Limb (tissue), 2 donors: ENCODE results near the gene HEATR5B.
A peak's percentile ranks its signal among the peaks of the same experiment; 100 is the strongest.
"Not testable (repeated sequence)": the region's sequence is repeated elsewhere in the genome, so short reads cannot be mapped to it uniquely, and the experiment has no call there.

Experiments
- DNase-seq, 2 donors: peaks; one replicate each; pipeline ENCODE4 v3.0.0-alpha.2; 2016; ENCODE audit errors: extremely low spot score in 2 of 2

Gene HEATR5B

DNA sequence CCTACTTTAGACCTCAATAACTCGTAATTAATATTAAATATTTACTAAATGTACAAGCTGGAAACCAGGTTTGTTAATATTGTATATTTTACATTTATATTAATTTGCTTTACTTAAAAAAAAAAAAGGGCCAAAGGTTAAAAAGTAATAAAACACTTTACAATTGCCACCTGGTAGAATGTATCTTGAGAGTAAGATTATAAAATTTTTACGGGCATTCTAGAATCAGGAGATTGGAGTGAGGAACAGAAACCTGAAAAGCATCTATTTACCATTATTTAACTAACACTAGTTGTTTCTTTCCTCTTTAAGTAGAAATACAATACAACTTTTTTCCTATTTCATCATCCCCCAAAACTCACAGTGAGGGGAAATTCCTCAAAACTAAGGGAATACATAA is 102.3 kb downstream of the HEATR5B start:
- no peak for DNase-seq

DNA sequence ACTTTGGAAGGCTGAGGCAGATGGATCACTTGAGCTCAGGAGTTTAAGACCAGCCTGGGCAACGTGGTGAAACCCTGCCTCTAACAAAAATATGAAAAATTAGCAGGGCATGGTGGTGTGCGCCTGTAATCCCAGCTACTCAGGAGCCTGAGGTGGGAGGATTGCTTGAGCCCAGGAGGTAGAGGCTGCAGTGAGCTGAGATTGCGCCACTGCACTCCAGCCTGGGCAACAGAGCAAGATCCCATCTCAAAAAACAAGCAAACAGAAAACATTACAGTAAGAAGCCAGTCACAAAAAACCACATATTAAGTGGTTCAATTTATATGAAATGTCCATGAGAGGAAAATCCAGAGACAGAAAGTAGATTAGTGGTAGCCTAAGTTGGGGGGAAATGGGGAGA is 105.2 kb downstream of the HEATR5B start:
- DNase-seq: not testable (repeated sequence)

DNA sequence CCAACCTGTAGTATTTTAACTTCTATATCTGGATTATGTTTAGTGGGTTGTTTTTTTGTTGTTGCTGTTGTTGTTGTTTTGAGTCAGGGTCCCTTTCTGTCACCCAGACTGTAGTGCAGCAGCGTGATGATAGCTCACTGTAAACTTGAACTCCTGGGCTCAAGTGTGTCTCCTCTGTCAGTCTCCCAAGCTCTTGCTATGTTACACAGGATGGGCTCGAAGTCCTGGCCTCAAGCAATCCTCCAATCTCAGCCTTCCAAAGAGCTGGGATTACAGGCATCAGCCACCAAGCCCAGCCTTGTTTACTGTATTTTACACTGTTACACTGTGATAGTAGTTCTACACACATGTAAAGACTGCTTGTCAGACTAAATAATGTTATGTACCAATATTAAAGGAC is 108.1 kb downstream of the HEATR5B start:
- DNase-seq: no peak

DNA sequence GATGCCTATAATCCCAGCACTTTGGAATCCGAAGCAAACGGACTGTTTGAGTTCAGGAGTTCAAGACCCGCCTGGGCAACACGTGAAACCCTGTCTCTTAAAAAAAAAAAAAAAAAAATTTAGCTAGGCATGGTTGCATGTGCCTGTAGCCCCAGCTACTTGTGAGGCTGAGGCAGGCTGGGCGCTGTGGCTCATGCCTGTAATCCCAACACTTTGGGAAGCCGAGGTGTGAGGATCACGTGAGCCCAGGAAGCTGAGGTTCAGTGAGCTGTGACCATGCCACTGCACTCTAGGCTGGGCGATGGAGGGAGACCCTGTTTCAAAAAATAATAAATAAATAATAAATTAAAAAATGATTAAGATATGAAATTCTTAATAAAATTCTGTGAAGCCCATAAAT is 108.9 kb downstream of the HEATR5B start:
- DNase-seq: no peak

DNA sequence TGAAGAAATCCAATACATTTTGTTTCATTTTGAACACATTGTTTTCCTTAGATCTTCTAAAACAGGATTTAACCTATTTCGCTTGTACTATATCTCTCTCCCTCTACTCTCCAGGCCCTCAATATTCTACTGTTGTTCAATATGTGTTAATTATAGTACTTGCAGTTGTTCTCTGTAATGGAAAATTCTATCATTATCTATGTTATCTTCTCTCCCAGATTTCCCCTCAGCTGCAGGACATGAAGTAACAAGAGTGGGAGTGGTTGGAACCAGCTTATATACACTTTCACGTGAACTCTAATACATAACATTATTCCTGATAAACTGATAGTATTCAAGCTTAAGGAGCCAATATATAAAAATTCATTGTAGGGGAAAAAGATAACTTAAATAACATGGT is 110.9 kb downstream of the HEATR5B start:
- DNase-seq: no peak

DNA sequence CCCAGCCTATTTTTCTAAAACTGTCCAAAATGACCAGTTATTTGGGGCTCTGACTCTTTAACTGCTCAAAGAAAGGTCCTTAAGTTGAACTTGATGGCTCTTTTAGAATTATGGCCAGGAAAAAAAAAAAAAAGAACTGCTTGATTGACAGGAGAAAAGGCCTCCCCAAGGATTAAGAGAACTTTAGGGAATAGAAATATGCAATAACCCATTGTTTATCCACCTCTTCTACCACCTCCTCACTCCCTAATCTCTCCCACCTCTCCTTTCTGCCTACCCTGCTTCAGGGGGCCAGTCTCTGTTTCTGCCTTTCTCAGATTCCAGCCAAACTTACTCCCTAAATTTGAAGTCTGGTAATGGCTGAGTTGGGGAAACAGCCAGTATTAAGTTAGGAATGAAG is 112.2 kb downstream of the HEATR5B start:
- DNase-seq: no peak

DNA sequence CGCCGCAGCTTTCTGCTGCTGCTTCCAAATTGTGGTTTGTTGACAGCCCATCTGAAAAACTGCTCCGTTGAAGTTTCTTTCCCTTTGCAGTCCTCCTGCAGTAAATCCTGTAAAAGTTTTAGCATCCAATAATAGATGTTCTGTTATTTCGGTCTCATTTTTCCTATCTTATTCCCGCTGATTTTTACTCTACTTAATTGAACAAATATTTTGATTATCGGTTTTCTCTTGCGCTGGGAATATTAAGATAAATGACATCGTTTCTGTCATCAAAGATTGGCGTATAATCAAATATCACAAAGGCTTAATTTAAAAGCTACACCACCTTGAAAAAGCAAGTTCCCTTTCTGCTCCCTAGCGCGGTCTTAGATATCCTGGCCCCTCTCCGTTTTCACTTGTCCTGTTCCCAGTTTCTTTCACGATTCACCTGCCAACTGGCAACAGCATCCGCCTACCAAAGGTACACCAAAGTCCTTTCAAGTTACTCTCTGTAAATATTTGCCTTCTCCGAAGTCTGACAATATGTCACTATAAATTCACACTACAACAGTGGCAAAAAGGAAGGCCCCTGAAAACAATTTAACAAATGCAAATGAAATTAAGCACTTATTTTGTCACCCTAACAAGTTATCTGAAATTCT is 116.8 kb downstream of the HEATR5B start:
- DNase-seq: no peak

DNA sequence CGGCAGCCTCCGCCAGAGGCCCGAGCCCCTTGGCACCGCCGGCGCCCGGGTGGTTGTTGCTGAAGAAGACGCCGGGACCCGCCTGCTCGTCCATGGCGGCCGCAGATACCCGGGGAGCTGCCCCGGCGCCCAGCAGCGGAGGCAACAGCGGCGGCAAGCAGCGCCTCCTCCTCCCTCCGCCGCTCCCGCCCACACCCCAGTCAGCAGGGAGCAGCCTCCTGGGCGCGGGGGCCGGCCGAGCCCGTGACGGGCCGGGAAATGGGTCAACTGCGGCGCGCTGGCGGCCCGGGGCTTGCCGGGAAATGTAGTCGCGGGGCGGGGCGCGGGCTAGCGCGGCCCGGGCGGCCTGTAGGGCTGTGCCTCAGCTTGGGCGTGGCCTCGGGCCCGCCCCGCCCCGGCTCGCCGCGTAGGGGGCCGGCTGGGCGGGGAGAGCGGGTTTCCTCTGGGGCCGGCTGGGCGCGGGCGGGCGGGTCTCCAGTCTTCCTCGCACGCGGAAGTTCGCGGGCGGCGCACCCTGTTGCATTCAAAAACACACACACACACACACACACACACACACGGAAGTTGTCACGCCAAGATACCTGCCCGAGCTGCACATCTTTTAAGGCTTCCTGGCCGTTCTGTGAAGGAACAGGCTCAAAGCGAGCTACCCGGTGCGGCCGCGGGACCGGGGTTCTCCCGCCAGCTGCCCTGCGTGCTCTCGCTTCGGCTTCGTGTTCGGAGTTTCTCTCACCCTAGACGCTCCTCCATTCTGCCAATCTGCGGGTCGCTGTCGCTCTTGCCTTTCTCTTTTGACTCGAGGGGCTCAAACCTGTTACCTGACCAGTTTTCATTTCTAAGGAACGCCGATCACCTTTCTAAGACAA is 117.6 kb downstream of the HEATR5B start, which contains the start of gene STRN:
Gene STRN (minus strand): TSS at position 167 of the 866 bp plus-strand sequence. CDS start 73 bp downstream, at position 94.
- peak; percentile 96 to 98 for DNase-seq

DNA sequence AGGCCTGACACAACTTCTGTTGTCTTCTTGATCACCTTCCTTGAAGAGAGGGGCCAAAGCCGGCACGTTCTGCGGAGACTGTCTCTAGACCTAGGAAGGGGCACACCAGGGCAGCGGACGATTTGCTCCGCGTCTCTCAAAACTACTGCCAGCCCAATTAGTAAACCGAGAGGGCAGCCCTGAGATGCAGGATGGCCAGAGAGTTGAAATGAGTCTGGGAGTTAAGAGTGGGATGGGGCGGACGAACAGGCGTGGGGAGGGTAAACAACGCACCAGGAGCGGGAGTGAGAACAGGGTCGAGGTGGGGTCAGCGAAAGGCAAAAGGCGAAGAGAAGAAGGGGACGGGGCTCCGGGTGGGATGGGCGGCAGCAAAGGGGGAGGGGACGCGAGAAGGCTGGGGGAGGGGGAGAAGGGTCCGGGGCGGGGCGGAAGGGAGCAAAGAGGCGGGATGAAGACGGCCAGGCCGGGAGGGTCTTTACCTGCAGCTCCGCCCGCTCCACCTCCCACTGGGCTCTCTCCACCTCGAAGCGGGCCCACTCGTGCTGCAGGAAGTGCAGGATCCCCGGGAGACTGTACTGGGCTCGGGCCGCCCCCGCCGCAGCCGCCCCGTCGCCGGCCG is 118.3 kb downstream of the HEATR5B start:
- peak; percentile 60 to 82 for DNase-seq

DNA sequence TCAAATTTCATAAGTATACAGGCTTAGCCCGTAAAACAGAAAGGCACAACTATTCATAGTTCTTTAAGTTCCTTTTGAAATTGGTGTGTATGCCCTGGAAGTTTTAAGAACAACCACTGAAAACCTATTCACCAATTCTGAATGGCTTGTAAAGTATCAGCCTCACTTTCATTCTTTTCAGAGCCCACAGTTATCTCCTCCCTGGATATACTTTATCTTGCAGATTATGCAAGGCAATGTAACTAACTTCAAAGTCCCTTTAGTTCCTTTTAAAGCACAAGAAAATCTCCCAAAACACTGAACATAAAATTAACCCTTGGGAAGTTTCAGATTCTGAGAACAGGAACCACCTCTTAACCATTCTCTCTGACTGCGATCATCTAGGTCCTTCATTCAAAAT is 119.0 kb downstream of the HEATR5B start:
- no peak for DNase-seq

DNA sequence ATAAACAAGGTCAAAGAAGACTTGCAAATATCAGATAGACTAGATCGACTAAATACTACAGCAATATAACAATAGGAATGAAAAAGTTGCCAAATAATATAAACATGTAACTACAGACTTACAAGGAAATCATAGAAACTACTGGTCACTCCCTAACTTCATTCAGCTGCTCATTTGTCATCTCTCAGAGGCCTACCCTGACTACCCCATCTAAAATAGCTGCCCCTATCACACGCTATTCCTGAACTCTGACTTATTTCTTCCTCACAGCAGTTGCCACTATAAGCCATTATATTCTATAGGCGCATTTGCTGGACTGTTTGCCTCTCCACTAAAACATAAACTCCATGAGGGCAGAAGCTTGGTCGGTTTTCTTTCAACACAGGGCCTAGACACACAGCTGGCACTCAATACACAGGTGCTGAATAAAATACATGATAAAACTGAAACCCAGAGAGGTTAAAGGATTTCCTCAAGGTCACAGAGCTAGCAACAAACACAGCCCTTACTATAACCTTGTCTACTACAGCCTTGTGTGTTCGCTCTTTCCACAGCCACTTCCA is 119.6 kb downstream of the HEATR5B start:
- no peak for DNase-seq

DNA sequence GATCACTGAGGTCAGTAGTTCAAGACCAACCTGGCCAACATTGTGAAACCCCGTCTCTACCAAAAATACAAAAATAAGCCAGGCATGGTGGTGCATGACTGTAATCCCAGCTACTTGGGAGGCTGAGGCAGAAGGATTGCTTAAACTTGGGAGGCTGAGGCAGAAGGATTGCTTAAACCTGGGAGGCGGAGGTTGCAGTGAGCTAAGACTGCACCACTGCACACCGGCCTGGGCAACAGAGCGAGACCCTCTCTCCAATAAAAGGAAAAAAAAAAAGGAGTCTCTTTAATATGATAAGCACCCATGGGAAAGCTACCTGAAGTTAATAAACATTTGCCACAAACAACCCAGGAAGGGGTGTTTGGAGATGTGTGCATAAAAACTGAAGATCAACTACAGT is 120.4 kb downstream of the HEATR5B start:
- no peak for DNase-seq

DNA sequence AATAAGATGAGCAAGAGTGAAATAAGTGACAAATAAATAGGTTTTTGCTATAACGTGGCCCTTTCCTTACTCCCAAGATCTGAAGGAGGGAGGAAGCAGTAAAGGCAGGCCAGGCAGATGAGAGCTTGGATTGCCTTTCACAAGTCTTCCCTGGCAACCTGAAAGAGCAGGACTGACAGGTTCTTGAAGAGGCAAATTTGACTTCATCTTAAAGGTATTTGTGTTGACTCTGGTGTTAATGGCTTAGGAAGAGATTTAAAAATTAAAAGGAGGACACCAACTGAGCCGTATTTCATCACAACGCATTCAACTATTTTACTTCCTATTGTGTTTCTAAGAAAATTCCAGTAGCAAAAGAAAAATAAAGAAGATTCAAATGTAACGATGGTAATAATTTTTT is 121.1 kb downstream of the HEATR5B start:
- DNase-seq: no peak

DNA sequence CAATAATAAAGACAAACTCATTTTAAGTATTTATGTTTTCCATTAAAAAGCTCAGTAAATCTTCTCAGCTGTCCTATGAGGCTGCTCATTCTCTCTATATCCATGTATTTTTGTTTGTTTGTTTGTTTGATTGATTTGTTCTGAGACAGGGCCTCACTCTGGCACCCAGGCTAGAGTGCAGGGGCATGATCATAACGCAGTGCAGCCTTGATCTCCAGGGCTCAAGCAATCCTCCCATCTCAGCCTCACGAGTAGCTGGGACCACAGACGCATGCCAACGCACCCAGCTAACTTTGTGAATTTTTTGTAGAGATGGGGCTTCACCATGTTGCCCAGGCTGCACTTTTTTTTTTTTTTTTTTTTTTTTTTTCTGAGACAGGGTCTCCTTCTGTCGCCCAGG is 123.4 kb downstream of the HEATR5B start:
- DNase-seq: no peak

DNA sequence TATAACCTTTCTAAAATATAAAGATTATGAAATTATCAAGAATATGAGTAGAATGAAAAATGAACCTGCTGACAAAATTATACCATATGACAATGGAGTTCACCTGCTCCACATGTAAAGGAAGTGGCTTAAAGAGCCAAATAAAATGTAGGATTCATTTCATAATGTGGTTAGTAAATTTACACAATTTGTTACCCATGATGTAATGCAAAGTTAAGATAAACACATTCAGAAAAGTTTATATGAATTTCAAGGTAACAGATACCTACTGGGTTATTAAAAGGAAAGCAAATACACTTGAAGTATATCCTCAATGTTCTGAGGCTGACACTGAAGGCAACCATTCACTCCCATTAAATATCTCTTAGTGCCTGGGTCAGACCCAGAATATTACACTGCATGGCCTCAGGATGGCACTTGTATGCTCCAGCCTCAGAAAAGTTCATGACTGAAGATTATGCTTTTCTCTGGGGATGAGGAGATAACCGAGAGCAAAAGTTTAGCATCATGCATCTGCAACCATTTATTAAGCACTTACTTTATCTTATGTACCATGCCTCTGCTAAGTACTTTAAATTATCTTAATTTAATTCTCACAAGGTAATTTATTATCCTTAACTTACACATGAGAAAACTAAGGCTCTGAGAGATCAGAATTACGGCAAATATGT is 124.0 kb downstream of the HEATR5B start:
- no peak for DNase-seq

DNA sequence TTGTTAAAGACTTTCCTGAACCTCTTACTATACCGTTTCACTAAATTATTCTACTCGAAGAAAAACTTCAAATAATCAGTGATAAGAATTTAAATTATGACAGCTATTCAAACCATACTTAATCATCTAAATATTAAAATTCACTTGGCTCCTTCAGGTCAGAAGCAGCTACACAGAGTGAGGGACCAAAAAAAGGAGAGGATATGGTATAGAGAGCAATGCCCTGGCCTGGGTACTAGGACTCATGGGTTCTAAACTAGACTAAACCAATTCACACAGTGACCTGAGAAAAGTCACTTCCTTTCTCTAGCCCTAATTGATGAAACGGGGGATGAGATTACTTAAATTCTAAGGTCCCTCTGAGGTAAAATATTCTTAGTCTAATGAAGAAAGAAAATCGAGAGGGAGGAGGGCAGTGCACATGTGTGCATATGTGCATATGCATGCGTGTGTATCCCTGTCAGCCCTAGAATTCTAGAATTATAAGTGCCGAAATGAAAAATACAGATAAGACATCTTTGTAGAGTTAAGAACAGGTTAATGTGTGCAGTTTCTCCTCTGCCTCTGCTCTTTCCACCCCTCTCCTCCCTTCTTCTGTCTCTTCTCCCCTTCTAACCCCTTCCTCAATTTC is 129.1 kb downstream of the HEATR5B start:
- DNase-seq: no peak

DNA sequence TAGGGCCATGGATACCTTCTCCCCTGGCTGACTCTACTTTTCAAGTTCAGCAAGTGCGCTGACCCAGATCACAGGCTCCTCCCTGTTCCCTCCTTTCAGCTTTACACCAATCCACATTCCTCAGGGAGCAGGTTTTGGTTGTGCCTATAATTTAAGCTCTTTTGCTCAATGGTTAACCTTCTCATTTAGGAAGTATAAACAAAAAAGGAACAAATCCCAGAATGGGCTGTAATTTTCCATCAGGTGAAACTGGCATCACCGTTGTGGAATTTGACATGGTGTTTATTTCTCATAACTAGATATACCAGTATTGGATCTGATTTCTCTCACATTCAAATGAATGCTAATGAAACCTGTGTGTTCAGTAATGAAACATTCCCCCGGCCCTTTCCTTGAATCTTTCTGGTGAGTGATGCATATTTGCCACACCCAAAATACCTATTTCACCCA is 131.4 kb downstream of the HEATR5B start:
- no peak for DNase-seq

DNA sequence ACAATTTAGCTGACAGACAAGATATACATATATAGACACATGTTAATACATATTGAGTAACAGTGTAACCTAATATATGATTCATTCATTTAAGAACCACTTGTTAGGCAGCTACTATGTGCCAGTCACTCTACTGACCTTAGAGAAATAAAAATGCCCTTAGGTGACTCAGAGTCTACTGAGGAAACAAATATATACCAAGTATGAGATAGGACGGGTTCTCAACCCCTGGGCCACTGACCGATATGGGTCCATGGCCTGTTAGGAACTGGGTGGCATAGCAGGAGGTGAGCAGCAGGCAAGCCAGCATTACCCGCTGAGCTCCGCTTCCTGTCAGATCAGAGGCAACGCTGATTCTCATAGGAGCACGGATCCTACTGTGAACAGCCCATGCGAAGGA is 132.6 kb downstream of the HEATR5B start:
- DNase-seq: no peak

DNA sequence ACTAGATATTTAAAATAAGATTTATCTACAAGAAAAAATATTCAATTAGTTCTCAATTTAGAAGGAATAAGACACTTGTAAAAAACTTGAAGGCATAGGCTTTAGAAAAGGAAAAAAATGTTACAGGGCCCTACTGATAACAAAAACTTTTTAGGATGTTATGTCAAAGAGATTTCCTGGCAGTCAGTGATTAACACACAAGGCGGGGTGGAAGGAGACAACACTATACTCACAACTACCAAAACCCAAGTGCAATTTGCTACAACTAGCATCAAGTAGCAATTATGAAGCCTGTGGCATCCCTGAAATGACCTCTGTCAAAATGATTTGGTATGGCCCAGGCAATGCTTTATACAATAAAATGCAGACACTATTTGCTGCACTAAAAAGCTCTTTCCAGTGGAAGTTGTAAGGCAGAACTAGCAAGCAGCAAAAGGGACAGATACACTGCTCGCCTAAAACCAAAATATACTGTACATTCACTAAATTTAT is 133.1 kb downstream of the HEATR5B start:
- DNase-seq: no peak

DNA sequence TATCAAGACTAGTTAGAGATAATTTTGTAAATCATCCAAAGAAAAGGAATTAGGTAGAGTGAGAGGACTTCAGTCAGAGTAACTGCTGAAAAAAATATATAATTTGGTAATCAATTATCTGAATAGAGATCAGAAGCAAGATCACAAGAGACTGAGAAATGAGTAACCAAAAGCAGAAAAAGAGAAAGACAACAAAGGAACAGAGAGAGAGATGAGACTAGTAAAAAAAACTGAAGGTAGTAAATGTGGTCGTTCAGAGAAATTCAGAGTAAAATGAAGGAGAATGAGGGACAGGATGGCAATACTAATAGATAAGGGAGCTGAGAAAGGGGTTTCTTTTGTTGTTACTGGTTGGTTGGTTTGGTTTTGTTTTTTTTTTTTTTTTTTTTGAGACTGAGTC is 134.3 kb downstream of the HEATR5B start:
- no peak for DNase-seq

DNA sequence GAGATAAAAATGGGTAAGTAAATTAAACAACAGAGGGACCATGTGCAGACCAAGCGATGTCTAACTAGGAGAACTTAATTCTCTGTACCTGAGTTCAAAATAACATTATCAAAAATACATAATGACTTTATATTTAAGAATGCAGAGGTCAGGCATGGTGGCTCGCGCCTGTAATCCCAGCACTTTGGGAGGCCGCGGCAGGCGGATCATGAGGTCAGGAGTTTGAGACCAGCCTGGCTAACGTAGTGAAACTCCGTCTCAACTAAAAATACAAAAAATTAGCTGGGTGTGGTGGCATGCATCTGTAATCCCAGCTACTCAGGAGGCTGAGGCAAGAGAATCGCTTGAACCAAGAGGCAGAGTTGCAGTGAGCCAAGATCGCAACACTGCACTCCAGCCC is 138.9 kb downstream of the HEATR5B start:
- DNase-seq: not testable (repeated sequence)
